IMR-90 (cell line): ENCODE results near the gene PRR5. TPM values are rescaled to one million over a fixed set of nuclear protein-coding genes. Genes with fewer than 3 reads are reported as not detected.

Source experiments
- ATAC-seq: fragments of 200-7000 bp; cut with Tn5 transposase; 2 replicates; pipeline ENCODE4 v1.9.1; 2020; ENCODE audit warnings: low read depth, mild to moderate bottlenecking, moderate library complexity
- BruUV-seq: library from RNA; stranded (reverse); fragments of 400-500 nt; replicated peaks from 2 replicates; lab custom pipeline; 2021; lab: Mats Ljungman, UMichigan
- CTCF ChIA-PET: fragments of 300-600 bp; formaldehyde crosslinking; extraction: SDS; loops from one replicate; lab custom pipeline; 2021; ENCODE audit warnings: antibody characterized with exemption; lab: Yijun Ruan, JAX
- POLR2A ChIA-PET: fragments of 300-600 bp; sonication (Branson Sonifier 250); formaldehyde crosslinking; loops from one replicate; lab custom pipeline; 2022; ENCODE audit warnings: antibody characterized with exemption; ENCODE audit not compliant: unreplicated experiment; lab: Charles Lee
- DNase-seq: peaks from one replicate; pipeline ENCODE4 v3.0.0; 2013
- H2AFZ ChIP-seq: replicated peaks from 2 replicates; pipeline ENCODE3; 2013; ENCODE audit warnings: low read length, mild to moderate bottlenecking; ENCODE audit not compliant: poor library complexity
- H2AK5ac ChIP-seq: 2 replicates; pipeline ENCODE4 v1.6.1; 2013; ENCODE audit warnings: low read depth, low read length, inconsistent platforms
- H2AK9ac ChIP-seq: replicated peaks from 2 replicates; pipeline ENCODE3; 2013; ENCODE audit warnings: mild to moderate bottlenecking, low read depth, low read length, moderate library complexity; ENCODE audit not compliant: poor library complexity
- H2BK120ac ChIP-seq: 2 replicates; pipeline ENCODE4 v1.6.1; 2013; ENCODE audit warnings: low read depth, low read length, inconsistent platforms
- H2BK15ac ChIP-seq: 3 replicates; pipeline ENCODE4 v1.6.1; 2013; ENCODE audit warnings: low read depth, low read length, inconsistent platforms
- H2BK20ac ChIP-seq: 2 replicates; pipeline ENCODE4 v1.6.1; 2013; ENCODE audit warnings: low read depth, mild to moderate bottlenecking, inconsistent platforms, low read length, moderate library complexity
- H2BK5ac ChIP-seq: 2 replicates; pipeline ENCODE4 v1.6.1; 2013; ENCODE audit warnings: mild to moderate bottlenecking, low read depth, low read length, inconsistent platforms; ENCODE audit not compliant: poor library complexity, severe bottlenecking
- H3K14ac ChIP-seq: replicated peaks from 2 replicates; pipeline ENCODE4 v1.6.1; 2013; ENCODE audit warnings: low read depth, low read length, inconsistent platforms
- H3K18ac ChIP-seq: 2 replicates; pipeline ENCODE4 v1.6.1; 2013; ENCODE audit warnings: low read depth, low read length, control low read depth
- H3K23ac ChIP-seq: 2 replicates; pipeline ENCODE4 v1.6.1; 2013; ENCODE audit warnings: low read depth, low read length, inconsistent platforms
- H3K27ac ChIP-seq: 2 replicates; pipeline ENCODE4 v1.5.1; 2013; ENCODE audit warnings: mild to moderate bottlenecking, control low read depth, low read length; ENCODE audit not compliant: insufficient read depth
- H3K27me3 ChIP-seq: 2 replicates; pipeline ENCODE4 v1.6.1; 2013; ENCODE audit warnings: low read length; ENCODE audit not compliant: control insufficient read depth, insufficient read depth
- H3K36me3 ChIP-seq: 2 replicates; pipeline ENCODE4 v1.6.1; 2013; ENCODE audit warnings: low read length, mixed read lengths; ENCODE audit not compliant: control insufficient read depth, insufficient read depth
- H3K4ac ChIP-seq: 2 replicates; pipeline ENCODE4 v1.6.1; 2013; ENCODE audit warnings: low read depth, low read length, inconsistent platforms
- H3K4me1 ChIP-seq: 2 replicates; pipeline ENCODE4 v1.6.1; 2013; ENCODE audit warnings: low read length, mixed read lengths; ENCODE audit not compliant: control insufficient read depth, insufficient read depth
- H3K4me2 ChIP-seq: 2 replicates; pipeline ENCODE4 v1.6.1; 2013; ENCODE audit warnings: low read depth, mild to moderate bottlenecking, control low read depth, low read length, moderate library complexity
- H3K4me3 ChIP-seq: 2 replicates; pipeline ENCODE4 v1.5.1; 2013; ENCODE audit warnings: low read depth, mild to moderate bottlenecking, control low read depth, low read length, moderate library complexity; ENCODE audit not compliant: insufficient read depth
- H3K56ac ChIP-seq: 2 replicates; pipeline ENCODE4 v1.6.1; 2013; ENCODE audit warnings: low read length, inconsistent platforms; ENCODE audit not compliant: insufficient read depth; ENCODE audit errors: extremely low read depth
- H3K79me1 ChIP-seq, 2 experiments: 2 replicates each; pipeline ENCODE4 v1.6.1; 2013; ENCODE audit warnings: low read length in 2 of 2, inconsistent platforms in 1 of 2, low read depth in 1 of 2
- H3K9ac ChIP-seq: 2 replicates; pipeline ENCODE4 v1.6.1; 2013; ENCODE audit warnings: low read depth, low read length, control low read depth
- H3K9me1 ChIP-seq: 2 replicates; pipeline ENCODE4 v1.6.1; 2013; ENCODE audit warnings: low read length, inconsistent platforms; ENCODE audit not compliant: insufficient read depth
- H3K9me3 ChIP-seq: 2 replicates; pipeline ENCODE4 v1.6.1; 2013; ENCODE audit warnings: low read length; ENCODE audit not compliant: control insufficient read depth, insufficient read depth
- H4K20me1 ChIP-seq: 2 replicates; pipeline ENCODE4 v1.6.1; 2013; ENCODE audit warnings: low read length, inconsistent platforms; ENCODE audit not compliant: insufficient read depth
- H4K5ac ChIP-seq: 2 replicates; pipeline ENCODE4 v1.6.1; 2013; ENCODE audit warnings: mild to moderate bottlenecking, low read depth, low read length, control low read depth
- H4K8ac ChIP-seq, 2 experiments: 2 replicates each; pipeline ENCODE4 v1.6.1; 2013; ENCODE audit warnings: low read depth in 2 of 2, low read length in 2 of 2, control low read depth in 1 of 2, inconsistent platforms in 1 of 2
- H4K91ac ChIP-seq: 2 replicates; pipeline ENCODE4 v1.6.1; 2013; ENCODE audit warnings: low read depth, low read length, inconsistent platforms; ENCODE audit not compliant: insufficient read depth
- BHLHE40 ChIP-seq: fragments of 150-350 bp; IDR thresholded peaks from 2 replicates; pipeline ENCODE4 v1.6.1; 2016; ENCODE audit warnings: mild to moderate bottlenecking, low read depth, low read length
- CEBPB ChIP-seq: IDR thresholded peaks from 2 replicates; pipeline ENCODE4 v1.6.1; 2012; ENCODE audit warnings: low read depth, low read length, improper control_type of control experiment
- CHD1 ChIP-seq: IDR thresholded peaks from 2 replicates; pipeline ENCODE4 v1.6.1; 2012; ENCODE audit warnings: low read depth, low read length, improper control_type of control experiment
- FOS ChIP-seq: fragments of 150-350 bp; IDR thresholded peaks from 2 replicates; pipeline ENCODE4 v1.6.1; 2016; ENCODE audit warnings: low read depth, low read length
- MAFK ChIP-seq: IDR thresholded peaks from 2 replicates; pipeline ENCODE4 v1.6.1; 2012; ENCODE audit warnings: low read depth, low read length, improper control_type of control experiment
- MAZ ChIP-seq: IDR thresholded peaks from 2 replicates; pipeline ENCODE4 v1.6.1; 2012; ENCODE audit warnings: low read depth, mild to moderate bottlenecking, low read length, improper control_type of control experiment, moderate library complexity, borderline replicate concordance
- MXI1 ChIP-seq: IDR thresholded peaks from 2 replicates; pipeline ENCODE4 v1.6.1; 2012; ENCODE audit warnings: low read depth, mild to moderate bottlenecking, low read length, moderate library complexity, borderline replicate concordance
- NFE2L2 ChIP-seq: fragments of 150-350 bp; IDR thresholded peaks from 2 replicates; pipeline ENCODE4 v1.6.1; 2016; ENCODE audit warnings: low read depth, mild to moderate bottlenecking, low read length
- POLR2A ChIP-seq: IDR thresholded peaks from 2 replicates; pipeline ENCODE4 v1.6.1; 2012; ENCODE audit warnings: mild to moderate bottlenecking, low read depth, low read length
- RAD21 ChIP-seq: IDR thresholded peaks from 2 replicates; pipeline ENCODE4 v1.6.1; 2012; ENCODE audit warnings: low read length, improper control_type of control experiment
- RCOR1 ChIP-seq: IDR thresholded peaks from 2 replicates; pipeline ENCODE4 v1.6.1; 2012; ENCODE audit warnings: mild to moderate bottlenecking, low read length, improper control_type of control experiment; ENCODE audit not compliant: insufficient replicate concordance
- RFX5 ChIP-seq: IDR thresholded peaks from 2 replicates; pipeline ENCODE4 v1.8.0; 2012; ENCODE audit warnings: low read depth, mild to moderate bottlenecking, low read length, moderate library complexity
- SMC3 ChIP-seq: fragments of 150-350 bp; IDR thresholded peaks from 2 replicates; pipeline ENCODE4 v1.6.1; 2016; ENCODE audit warnings: low read depth, mild to moderate bottlenecking, antibody characterized with exemption, low read length, moderate library complexity
- WGBS, 2 experiments: methylation state at CpG; one replicate each; pipeline versions ENCODE4 v1.1.5 to v1.1.7; 2013; ENCODE audit warnings: missing lambda C conversion rate in 2 of 2; ENCODE audit not compliant: insufficient read length in 1 of 2; ENCODE audit errors: extremely low coverage in 2 of 2; 5-methylcytosine and 5-hydroxymethylcytosine counted together
- dilution Hi-C: fragments of 300-500 bp; cut with HindIII; formaldehyde crosslinking; loops from one replicate; pipeline ENCODE4 v1.14.3; 2018; ENCODE audit warnings: low sequenced_read_pairs; ENCODE audit not compliant: unreplicated experiment
- in situ Hi-C: fragments of 300-500 bp; cut with MboI; formaldehyde crosslinking; loops from 3 replicates; pipeline ENCODE4 v1.14.3; 2019; ENCODE audit warnings: low sequenced_read_pairs, inconsistent platforms, mixed read lengths
- intact Hi-C: fragments of 100-400 bp; cut with micrococcal nuclease; formaldehyde crosslinking; loops from 2 replicates; pipeline ENCODE4 v1.10.0; 2022
- polyA plus RNA-seq, 3 experiments: library from polyadenylated mRNA; depleted of rRNA; stranded (reverse); fragments of >200 nt; gene quantifications; 2 replicates each; pipeline ENCODE4 v1.2.3, GENCODE V29; 2012; ENCODE audit warnings: low replicate concordance in 1 of 3
- total RNA-seq: library from RNA; depleted of rRNA; stranded (reverse); fragments of >200 nt; gene quantifications from 2 replicates; pipeline ENCODE4 v1.2.3, GENCODE V29; 2012
- TF ChIP-seq, protein P1 (sequence below): fragments of 150-350 bp; IDR thresholded peaks from 2 replicates; pipeline ENCODE4 v1.6.1; 2017; ENCODE audit warnings: mild to moderate bottlenecking, antibody characterized with exemption, low read length, low read depth
- TF ChIP-seq, protein P2 (sequence below): fragments of 150-350 bp; IDR thresholded peaks from 2 replicates; pipeline ENCODE4 v1.6.1; 2016; ENCODE audit warnings: low read depth, mild to moderate bottlenecking, low read length, moderate library complexity, borderline replicate concordance
- TF ChIP-seq, protein P3 (sequence below): conservative IDR thresholded peaks from 2 replicates; pipeline ENCODE4 v1.5.1; 2012; ENCODE audit warnings: mild to moderate bottlenecking, low read depth, low read length, improper control_type of control experiment

The PRR5 gene
- total and polyA plus RNA-seq, 2 of the 4 experiments (the other 2 are of a cell fraction), result 8.1 to 24.3 TPM

DNA sequence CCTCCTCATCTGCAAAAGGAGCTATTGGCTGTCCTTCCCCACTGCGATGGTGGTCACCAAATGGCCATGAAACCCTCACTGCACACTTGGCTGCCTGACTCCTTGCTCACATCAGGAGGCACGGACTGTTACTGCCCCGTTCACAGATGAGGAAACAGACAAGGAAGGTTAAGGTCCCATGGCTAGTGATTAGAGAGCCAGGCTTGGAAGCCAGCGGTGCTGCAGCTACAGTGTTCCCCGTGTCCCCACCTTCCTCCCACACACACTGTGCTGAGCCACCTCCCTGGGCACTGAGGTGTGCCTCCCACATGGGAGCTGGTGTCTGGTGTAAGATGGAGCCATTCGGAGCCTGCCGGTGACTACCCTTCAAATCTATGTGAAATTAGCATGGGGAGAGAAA lies 53.0 kb downstream of the PRR5 start:
- no peaks in the 10 kb centered on the region for H4K20me1 ChIP-seq
- H3K4me2 ChIP-seq, result no peak overlapping the region
- no peaks in the 10 kb centered on the region for H3K9me3 ChIP-seq
- H3K27ac ChIP-seq, result no peak overlapping the region
- H2BK15ac ChIP-seq, result no peak overlapping the region
- ATAC-seq (no peak), DNase-seq (no peak)
- no peak overlapping the region for H3K4me3 ChIP-seq
- intact Hi-C loops, result no loop called here
- H2AFZ ChIP-seq, result no peak overlapping the region
- in situ Hi-C loops, result no loop called here
- H3K79me1 ChIP-seq, result no peaks in the 10 kb centered on the region
- H3K4me1 ChIP-seq, result peaks cover 10% of the 10 kb centered on the region; the same call in 1 of the 2 replicates
- H2BK5ac ChIP-seq, result no peak overlapping the region
- WGBS, 2 experiments, result 80% methylated on average over 1 of the region's 7 CpGs; no CpG with 5 or more reads in 1 of the 2 experiments
- no peaks in the 10 kb centered on the region for H3K36me3 ChIP-seq
- H4K5ac ChIP-seq, result no peak overlapping the region
- no peak overlapping the region for H2BK20ac ChIP-seq
- no peak overlapping the region for H4K8ac ChIP-seq
- CTCF ChIA-PET, result no interaction called here
- no peak overlapping the region for H3K23ac ChIP-seq
- no peak overlapping the region for H4K91ac ChIP-seq
- no peak overlapping the region for H2BK120ac ChIP-seq
- no peak overlapping the region for H3K18ac ChIP-seq
- H3K4ac ChIP-seq, result no peak overlapping the region
- no peak overlapping the region for H3K14ac ChIP-seq
- H3K27me3 ChIP-seq, result peaks cover 13% of the 10 kb centered on the region; the same call in 1 of the 2 replicates
- no peak overlapping the region for H2AK9ac ChIP-seq
- TF ChIP-seq NFE2L2, result no peak
- TF ChIP-seq, protein P1, sequence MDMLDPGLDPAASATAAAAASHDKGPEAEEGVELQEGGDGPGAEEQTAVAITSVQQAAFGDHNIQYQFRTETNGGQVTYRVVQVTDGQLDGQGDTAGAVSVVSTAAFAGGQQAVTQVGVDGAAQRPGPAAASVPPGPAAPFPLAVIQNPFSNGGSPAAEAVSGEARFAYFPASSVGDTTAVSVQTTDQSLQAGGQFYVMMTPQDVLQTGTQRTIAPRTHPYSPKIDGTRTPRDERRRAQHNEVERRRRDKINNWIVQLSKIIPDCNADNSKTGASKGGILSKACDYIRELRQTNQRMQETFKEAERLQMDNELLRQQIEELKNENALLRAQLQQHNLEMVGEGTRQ, result no peak
- TF ChIP-seq BHLHE40, result no peak
- no peak for TF ChIP-seq MAFK
- no peak for TF ChIP-seq RFX5
- no peak for TF ChIP-seq SMC3
- TF ChIP-seq POLR2A, result no peak
- no peak for TF ChIP-seq CEBPB
- TF ChIP-seq MAZ, result no peak
- no peak for TF ChIP-seq RCOR1
- TF ChIP-seq, protein P2, sequence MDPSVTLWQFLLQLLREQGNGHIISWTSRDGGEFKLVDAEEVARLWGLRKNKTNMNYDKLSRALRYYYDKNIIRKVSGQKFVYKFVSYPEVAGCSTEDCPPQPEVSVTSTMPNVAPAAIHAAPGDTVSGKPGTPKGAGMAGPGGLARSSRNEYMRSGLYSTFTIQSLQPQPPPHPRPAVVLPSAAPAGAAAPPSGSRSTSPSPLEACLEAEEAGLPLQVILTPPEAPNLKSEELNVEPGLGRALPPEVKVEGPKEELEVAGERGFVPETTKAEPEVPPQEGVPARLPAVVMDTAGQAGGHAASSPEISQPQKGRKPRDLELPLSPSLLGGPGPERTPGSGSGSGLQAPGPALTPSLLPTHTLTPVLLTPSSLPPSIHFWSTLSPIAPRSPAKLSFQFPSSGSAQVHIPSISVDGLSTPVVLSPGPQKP, result no peak
- TF ChIP-seq, protein P3, sequence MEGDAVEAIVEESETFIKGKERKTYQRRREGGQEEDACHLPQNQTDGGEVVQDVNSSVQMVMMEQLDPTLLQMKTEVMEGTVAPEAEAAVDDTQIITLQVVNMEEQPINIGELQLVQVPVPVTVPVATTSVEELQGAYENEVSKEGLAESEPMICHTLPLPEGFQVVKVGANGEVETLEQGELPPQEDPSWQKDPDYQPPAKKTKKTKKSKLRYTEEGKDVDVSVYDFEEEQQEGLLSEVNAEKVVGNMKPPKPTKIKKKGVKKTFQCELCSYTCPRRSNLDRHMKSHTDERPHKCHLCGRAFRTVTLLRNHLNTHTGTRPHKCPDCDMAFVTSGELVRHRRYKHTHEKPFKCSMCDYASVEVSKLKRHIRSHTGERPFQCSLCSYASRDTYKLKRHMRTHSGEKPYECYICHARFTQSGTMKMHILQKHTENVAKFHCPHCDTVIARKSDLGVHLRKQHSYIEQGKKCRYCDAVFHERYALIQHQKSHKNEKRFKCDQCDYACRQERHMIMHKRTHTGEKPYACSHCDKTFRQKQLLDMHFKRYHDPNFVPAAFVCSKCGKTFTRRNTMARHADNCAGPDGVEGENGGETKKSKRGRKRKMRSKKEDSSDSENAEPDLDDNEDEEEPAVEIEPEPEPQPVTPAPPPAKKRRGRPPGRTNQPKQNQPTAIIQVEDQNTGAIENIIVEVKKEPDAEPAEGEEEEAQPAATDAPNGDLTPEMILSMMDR, result no peak
- no peak for TF ChIP-seq CHD1
- no peak for TF ChIP-seq FOS
- no peak for TF ChIP-seq MXI1
- no peak for TF ChIP-seq RAD21
- BruUV-seq, result no TSS peak
- H2AK5ac ChIP-seq, result no peak overlapping the region
- POLR2A ChIA-PET, result no interaction called here
- dilution Hi-C loops, result no loop called here
- no peak overlapping the region for H3K9ac ChIP-seq
- H3K9me1 ChIP-seq, result peaks cover 3% of the 10 kb centered on the region; the same call in 1 of the 2 replicates
- H3K56ac ChIP-seq, result no peak overlapping the region
